GM08714 (cell line): Measurements from ENCODE around the gene ASCC1.

Source experiments
- H3K4me3 ChIP-seq: fragments of 200-500 bp; sonication (Bioruptor generic); 2 replicates; pipeline ENCODE4 v1.5.1; 2014; ENCODE audit warnings: mild to moderate bottlenecking, low read length, inconsistent platforms
- ZNF274 ChIP-seq: IDR thresholded peaks from 2 replicates; pipeline ENCODE4 v1.6.1; 2012; ENCODE audit warnings: mild to moderate bottlenecking, low read depth, low read length

ASCC1 gene

GRCh38 chr10:72058347-72058898 is 157.7 kb downstream of the ASCC1 start:
- no peak overlapping the region for H3K4me3 ChIP-seq
- no peak for TF ChIP-seq ZNF274

DNA sequence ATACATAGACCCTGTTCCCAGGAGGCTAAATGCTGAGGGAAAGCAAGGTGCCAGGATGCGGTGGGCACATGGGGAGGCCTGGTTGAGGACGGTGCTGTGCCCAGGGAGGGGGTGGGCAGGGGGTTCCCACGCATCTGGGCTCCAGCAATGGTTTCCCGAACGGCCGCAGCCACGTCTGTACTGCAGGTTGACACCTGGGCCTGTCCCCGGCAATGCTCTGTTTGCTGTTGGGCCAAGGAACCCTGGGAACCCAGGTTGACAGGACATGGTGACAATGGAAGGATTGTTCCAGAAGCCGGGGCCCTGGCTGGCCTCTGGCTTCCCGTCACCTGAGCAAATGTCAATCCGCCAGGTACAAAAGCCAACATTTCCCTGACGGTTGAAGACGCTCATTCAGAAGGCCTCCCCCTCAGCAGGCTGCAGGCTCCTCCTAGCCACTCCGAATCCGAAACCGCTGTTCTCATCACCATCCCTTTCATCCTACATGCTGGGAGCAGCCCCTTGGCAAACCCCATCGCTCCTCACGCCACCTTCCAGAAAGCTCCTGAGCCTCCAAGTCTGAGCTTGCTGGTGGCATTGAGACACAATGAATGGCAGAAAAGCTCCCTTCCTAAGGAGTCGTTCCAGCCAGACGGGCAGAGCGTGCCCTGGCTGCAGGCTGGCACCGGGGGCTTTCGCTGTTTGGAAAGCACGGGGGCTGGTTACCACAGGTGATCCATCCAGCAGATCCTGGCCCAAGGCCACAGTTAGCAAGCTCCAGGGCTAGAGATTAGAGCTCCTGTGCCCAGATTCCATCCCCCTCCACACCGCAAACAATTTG is 158.9 kb downstream of the ASCC1 start:
- H3K4me3 ChIP-seq = no peak overlapping the region
- TF ChIP-seq ZNF274 = no peak

DNA sequence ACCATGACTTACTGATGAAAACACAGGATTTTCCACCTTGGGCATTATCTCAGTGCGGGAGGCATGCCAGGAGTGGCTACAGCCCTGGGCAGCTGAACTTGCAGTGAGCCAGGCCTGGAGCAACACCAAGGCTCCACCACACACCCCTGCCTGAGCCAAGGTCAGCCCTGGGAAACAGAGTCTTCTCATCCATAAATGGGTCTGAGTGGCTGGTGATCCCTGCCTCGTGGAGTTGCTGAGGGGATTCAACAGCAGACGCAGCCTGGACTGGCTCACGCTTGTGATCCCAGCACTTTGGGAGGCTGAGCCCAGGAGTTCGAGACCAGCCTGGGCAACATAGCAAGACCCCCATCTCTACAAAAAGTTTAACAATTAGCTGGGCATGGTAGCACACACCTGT is 160.0 kb downstream of the ASCC1 start:
- no peak for TF ChIP-seq ZNF274
- H3K4me3 ChIP-seq = no peak overlapping the region

- no peak for TF ChIP-seq ZNF274
Measured at GRCh38 chr10:72053690-72054089, 162.4 kb downstream of the ASCC1 start.

GRCh38 chr10:72050873-72051272 is 165.2 kb downstream of the ASCC1 start:
- TF ChIP-seq ZNF274 = no peak
- no peak overlapping the region for H3K4me3 ChIP-seq

More at GRCh38 chr10:72053690-72054089, 162.4 kb downstream of the ASCC1 start:
- H3K4me3 ChIP-seq = no peak overlapping the region

DNA sequence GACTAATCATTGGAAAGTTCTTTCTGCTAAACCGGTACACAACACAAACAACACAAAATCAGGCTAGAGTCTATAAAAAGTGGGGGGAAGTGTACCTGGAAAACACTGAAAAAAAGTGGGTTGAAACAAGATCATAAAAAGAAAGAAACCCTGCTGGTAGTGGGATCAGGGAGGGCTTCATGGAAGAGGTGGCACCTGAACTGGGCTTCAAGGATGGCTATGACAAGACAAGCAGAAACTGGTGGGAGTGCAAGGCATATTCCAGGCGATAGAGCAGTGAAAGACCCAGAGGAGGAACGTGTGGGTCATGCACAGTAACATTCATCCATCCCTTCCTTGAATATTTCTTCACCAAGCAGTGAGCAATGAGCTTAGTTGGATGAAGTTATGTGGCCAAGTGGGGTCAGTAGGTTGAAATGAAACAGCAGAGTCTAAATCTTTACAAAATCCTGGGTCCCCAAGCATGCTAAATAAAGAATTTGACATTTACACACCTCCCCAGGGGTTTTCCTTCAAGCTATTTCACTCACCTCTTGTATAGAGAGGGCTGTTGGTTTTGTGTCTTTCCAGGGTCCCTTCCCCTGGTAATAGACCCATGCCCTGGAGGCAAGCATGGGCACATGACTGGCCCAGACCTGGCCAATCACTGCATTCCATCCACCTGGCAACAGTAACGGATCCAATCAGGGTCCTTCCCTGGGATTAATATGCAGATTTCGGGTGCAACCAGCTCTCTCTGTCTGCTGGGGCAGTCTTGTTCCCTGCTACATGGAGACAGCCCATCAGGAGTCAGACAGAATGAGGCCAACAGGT is 165.9 kb downstream of the ASCC1 start:
- no peak for TF ChIP-seq ZNF274
- no peak overlapping the region for H3K4me3 ChIP-seq

DNA sequence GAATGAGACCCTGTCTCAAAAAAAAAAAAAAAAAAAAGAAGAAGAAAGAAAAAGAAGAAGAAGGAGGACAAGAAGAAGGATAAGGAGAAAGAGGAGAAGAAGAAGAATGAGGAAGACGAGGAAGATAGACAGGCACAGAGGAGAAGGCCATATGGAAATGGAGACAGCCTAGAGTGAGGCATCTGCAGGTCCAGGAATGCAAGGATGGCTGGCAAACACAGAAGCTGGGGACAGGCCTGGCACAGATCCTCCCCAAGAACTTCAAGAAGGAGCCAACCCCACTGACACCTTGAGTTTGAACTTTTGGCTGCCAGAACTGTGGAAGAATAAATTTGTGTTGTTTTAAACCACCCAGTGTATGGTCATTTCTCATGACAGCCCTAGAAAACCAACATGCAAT is 166.6 kb downstream of the ASCC1 start:
- no peak overlapping the region for H3K4me3 ChIP-seq
- TF ChIP-seq ZNF274 = no peak

DNA sequence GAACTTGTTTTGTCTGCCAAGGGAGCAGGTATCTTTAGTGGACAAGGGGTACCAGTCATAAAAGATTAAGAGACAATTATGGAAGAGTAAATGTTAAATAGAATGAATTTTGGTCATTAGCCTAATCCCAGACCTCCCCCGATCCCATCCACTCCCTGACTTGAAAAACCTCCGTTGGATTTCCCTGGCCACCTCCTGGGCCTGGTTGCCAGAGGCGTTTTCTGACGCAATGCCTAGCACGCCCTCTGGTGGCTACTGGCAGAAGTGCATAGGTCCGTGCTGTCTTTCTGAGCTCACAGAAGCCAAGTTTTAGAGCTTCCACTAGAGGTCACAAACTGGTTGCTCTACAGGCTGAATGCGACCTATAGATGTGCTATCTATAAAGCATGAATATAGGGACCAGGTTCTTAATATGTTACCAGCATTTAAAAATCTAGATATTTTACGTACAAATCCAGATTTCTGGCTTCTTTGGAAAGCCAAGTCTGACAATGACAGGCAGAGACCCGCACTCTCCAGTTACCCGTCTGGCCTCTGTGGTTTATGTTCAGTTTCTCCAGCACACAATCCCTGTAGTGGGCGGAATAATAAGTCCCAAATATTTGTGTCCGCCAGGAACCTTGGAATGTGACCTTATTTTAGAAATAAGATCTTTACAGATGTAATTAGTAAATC is 167.5 kb downstream of the ASCC1 start:
- no peak for TF ChIP-seq ZNF274
- no peak overlapping the region for H3K4me3 ChIP-seq
